Measurements from ENCODE around the gene GSK3B. TPM values are rescaled to one million over a fixed set of nuclear protein-coding genes. Genes with fewer than 3 reads are reported as not detected.

GSK3B gene
- total RNA-seq, 4 donors from 2014 or later = 34.6 to 65.2 (median 42.6) TPM

DNA sequence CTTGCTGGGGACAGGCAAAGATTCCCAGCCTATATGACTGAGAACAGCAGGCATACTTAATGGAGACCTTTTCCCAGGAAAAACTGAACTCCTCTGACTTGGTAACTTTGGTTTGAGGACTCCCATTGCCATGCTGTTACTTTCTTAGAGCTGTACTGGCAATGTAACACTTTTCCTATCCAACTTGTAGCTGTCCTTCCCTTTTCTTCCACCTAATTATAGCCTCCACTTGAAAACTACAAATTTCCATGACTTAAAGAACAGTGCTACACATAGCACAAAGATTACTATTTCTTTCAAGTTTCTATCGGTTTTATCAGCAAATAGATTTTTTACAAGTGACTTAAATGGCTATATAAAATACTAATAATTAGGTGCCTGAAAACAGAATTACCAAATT lies 116.9 kb downstream of the GSK3B start:
- no peak for TF ChIP-seq POLR2A (IDR thresholded peaks at IDR 0.05)
- TF ChIP-seq, protein P1, sequence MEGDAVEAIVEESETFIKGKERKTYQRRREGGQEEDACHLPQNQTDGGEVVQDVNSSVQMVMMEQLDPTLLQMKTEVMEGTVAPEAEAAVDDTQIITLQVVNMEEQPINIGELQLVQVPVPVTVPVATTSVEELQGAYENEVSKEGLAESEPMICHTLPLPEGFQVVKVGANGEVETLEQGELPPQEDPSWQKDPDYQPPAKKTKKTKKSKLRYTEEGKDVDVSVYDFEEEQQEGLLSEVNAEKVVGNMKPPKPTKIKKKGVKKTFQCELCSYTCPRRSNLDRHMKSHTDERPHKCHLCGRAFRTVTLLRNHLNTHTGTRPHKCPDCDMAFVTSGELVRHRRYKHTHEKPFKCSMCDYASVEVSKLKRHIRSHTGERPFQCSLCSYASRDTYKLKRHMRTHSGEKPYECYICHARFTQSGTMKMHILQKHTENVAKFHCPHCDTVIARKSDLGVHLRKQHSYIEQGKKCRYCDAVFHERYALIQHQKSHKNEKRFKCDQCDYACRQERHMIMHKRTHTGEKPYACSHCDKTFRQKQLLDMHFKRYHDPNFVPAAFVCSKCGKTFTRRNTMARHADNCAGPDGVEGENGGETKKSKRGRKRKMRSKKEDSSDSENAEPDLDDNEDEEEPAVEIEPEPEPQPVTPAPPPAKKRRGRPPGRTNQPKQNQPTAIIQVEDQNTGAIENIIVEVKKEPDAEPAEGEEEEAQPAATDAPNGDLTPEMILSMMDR (IDR thresholded peaks at IDR 0.05) = no peak
- H3K9me3 ChIP-seq = no peaks in the 10 kb centered on the region
- H3K36me3 ChIP-seq = peaks cover 0 to 6% (median 0%) of the 10 kb centered on the region in 3 donors
- no peak overlapping the region for H3K27ac ChIP-seq
- no peak for DNase-seq
- H3K4me3 ChIP-seq = no peak overlapping the region
- H3K4me1 ChIP-seq = no peaks in the 10 kb centered on the region
- no peaks in the 10 kb centered on the region for H3K27me3 ChIP-seq

DNA sequence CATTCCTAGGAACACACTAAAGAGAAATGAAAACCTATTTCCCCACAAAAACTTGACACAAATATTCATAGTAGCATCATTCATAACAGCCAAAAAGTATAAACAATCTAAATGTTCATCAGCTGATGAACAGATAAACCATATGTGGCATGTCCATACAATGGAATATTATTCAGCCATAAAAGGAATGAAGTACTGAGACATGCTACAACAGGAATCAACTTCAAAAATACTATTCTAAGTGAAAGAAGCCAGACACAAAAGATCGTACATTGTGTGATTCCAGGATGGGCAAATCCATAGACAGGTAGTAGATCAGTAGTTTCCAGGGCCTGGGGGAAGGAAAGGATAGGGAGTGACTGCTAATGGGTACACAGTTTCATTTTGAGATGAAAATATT lies 118.0 kb downstream of the GSK3B start:
- Histone ChIP-seq H3K4me1 (no peaks in the 10 kb centered on the region), H3K4me3 (no peak overlapping the region), H3K9me3 (no peaks in the 10 kb centered on the region), H3K27ac (no peak overlapping the region), H3K27me3 (no peaks in the 10 kb centered on the region), H3K36me3 (no peaks in the 10 kb centered on the region)
- no peak for DNase-seq
- TF ChIP-seq POLR2A (IDR thresholded peaks at IDR 0.05) = no peak
- TF ChIP-seq, protein P1 (IDR thresholded peaks at IDR 0.05) = no peak

DNA sequence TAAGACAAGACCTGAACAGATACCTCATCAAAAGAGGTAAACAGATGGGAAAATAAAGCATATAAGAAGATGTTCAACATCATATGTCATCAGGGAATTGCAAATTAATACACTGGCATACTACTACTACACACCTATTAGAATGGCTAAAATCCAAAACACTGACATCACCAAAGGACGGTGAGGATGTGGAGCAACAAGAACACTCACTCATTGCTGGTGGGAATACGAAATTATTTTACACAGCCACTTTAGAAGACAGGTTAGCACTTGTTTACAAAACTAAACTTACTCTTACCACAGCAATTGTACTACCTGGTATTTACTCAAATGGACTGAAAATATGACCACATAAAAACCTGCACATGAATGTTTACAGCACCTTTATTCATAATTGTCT lies 119.6 kb downstream of the GSK3B start:
- no peak overlapping the region for H3K27ac ChIP-seq
- H3K36me3 ChIP-seq = no peaks in the 10 kb centered on the region
- H3K4me1 ChIP-seq = no peaks in the 10 kb centered on the region
- H3K9me3 ChIP-seq = no peaks in the 10 kb centered on the region
- no peak for DNase-seq
- no peaks in the 10 kb centered on the region for H3K27me3 ChIP-seq
- no peak overlapping the region for H3K4me3 ChIP-seq
- TF ChIP-seq POLR2A (IDR thresholded peaks at IDR 0.05) = no peak
- TF ChIP-seq, protein P1 (IDR thresholded peaks at IDR 0.05) = no peak

DNA sequence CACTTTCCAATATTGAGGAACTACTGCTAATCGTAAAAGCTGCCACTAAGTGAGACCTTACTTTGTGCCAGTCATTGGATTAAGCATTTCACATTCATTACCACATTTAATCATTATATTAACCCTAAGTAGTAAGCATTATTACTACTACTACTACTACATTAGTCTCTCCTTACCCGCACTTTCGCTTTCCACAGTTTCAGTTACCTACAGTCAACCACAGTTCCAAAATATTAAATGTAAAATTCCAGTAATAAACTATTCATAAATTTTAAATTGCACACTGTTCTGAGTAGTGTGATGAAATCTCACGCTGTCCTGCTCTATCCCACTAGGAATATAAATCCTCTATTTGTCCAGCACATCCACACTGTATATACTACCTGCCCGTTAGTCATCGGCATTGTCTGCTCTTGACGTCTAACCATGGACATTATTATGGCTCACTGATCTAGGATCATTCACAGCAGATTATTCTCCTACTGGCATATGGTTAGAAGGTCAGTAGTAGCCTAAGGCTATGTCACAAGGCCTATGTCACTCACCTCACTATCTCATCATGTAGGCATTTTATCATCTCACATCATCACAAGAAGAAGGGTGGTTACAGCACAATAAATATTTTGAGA lies 121.1 kb downstream of the GSK3B start:
- H3K27me3 ChIP-seq = no peaks in the 10 kb centered on the region
- DNase-seq = no peak
- H3K4me1 ChIP-seq = no peaks in the 10 kb centered on the region
- no peaks in the 10 kb centered on the region for H3K9me3 ChIP-seq
- TF ChIP-seq POLR2A (IDR thresholded peaks at IDR 0.05) = no peak
- TF ChIP-seq, protein P1 (IDR thresholded peaks at IDR 0.05) = no peak
- H3K4me3 ChIP-seq = no peak overlapping the region
- no peaks in the 10 kb centered on the region for H3K36me3 ChIP-seq
- no peak overlapping the region for H3K27ac ChIP-seq

DNA sequence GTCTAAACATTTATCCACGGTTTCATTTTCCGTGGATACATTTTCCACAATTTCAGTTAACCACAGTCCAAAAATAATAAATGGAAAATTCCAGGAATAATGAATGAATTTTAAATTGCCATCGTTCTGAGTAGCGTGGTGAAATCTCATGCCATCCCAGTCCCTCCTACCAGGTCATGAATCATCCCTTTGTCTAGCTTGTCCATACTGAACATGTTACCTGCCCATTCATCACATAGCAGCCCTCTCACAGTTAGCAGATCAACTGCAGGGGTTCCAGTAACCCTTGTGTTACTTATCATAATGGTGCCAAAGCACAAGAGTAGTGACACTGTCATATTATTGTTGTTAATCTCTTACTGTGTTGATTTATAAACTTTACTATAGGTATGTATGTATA lies 124.5 kb downstream of the GSK3B start:
- TF ChIP-seq, protein P1 (IDR thresholded peaks at IDR 0.05) = no peak
- TF ChIP-seq POLR2A (IDR thresholded peaks at IDR 0.05) = no peak

More for the DNA sequence above, 124.5 kb downstream of the GSK3B start:
- no peaks in the 10 kb centered on the region for H3K36me3 ChIP-seq
- no peak overlapping the region for H3K27ac ChIP-seq
- H3K4me3 ChIP-seq = no peak overlapping the region
- DNase-seq = no peak
- H3K4me1 ChIP-seq = no peaks in the 10 kb centered on the region
- H3K27me3 ChIP-seq = no peaks in the 10 kb centered on the region
- H3K9me3 ChIP-seq = no peaks in the 10 kb centered on the region
